ENCODE measurements around the gene SREBF1.

DNA sequence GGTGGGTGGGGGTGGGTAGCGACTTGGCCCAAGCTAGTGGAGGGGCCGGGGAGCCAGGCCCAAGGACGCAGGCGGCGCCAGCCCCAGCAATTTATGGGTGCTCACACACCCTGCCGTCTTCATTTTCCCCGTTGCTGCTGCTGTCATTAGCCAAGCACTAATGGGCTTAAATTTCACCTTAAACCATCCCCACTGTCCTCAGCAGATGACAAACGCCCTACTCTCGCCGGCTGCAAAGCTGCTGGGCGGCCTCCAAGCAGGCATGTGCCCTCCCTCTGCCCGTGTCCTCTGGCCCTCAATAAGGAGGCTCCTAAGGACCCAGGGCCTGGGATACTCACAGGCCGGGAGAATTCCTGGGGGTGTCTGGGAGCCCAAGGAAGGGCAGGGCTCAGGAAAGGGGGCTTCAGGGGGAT, 66.1 kb downstream of the SREBF1 start:
- TF ChIP-seq, protein P1, sequence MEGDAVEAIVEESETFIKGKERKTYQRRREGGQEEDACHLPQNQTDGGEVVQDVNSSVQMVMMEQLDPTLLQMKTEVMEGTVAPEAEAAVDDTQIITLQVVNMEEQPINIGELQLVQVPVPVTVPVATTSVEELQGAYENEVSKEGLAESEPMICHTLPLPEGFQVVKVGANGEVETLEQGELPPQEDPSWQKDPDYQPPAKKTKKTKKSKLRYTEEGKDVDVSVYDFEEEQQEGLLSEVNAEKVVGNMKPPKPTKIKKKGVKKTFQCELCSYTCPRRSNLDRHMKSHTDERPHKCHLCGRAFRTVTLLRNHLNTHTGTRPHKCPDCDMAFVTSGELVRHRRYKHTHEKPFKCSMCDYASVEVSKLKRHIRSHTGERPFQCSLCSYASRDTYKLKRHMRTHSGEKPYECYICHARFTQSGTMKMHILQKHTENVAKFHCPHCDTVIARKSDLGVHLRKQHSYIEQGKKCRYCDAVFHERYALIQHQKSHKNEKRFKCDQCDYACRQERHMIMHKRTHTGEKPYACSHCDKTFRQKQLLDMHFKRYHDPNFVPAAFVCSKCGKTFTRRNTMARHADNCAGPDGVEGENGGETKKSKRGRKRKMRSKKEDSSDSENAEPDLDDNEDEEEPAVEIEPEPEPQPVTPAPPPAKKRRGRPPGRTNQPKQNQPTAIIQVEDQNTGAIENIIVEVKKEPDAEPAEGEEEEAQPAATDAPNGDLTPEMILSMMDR (IDR thresholded peaks at IDR 0.05), result no peak
- TF ChIP-seq POLR2A (IDR thresholded peaks at IDR 0.05) (no peak), POLR2AphosphoS5 (IDR thresholded peaks at IDR 0.05; ENCODE audit: insufficient read depth in 1 of 2, low read depth in 1 of 2) (no peak)
